HG03432 (cell line): ENCODE results near the gene SIGLECL1.

Experiments
- ATAC-seq: cut with Tn5 transposase; IDR thresholded peaks from one replicate; pipeline ENCODE4 v1.9.1; 2021; ENCODE audit warnings: mild to moderate bottlenecking, moderate library complexity; ENCODE audit not compliant: unreplicated experiment

SIGLECL1 gene

DNA sequence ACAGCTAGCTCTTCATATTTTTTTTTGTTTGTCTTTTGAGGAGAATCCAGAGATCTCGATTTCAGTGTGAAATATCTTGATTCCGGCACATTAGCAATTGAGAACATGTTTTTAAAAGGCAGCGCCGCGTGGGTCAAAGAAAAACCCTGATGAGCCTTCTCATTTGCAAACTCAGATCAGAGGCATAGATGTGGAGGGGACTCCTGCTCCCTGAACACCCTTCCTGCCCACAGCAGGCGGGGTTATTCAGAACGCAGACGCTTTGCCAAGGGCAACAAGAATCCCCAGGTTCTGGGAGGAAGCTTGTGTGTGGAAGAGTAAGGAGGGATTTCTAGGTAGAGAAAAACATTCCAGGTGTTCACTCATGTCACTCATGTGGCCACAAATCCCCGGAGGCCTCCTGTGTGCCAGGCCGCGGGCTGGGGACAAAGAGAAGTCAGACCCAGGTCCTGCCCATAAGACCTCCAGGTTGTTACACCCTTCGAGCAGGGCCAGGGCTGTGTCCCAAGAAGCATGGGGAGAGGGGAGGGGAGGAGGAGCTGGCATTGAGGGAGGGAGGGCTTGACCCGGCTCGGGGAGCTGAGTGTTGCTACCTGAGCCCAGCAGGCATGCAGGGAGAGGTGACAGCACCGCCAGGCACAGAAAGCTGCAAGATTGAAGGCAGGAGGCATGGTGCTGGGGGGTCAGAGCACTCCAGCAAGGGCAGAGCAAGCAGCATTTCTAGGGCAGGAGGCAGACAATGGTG is 44.7 kb downstream of the SIGLECL1 start:
- no peak for ATAC-seq

DNA sequence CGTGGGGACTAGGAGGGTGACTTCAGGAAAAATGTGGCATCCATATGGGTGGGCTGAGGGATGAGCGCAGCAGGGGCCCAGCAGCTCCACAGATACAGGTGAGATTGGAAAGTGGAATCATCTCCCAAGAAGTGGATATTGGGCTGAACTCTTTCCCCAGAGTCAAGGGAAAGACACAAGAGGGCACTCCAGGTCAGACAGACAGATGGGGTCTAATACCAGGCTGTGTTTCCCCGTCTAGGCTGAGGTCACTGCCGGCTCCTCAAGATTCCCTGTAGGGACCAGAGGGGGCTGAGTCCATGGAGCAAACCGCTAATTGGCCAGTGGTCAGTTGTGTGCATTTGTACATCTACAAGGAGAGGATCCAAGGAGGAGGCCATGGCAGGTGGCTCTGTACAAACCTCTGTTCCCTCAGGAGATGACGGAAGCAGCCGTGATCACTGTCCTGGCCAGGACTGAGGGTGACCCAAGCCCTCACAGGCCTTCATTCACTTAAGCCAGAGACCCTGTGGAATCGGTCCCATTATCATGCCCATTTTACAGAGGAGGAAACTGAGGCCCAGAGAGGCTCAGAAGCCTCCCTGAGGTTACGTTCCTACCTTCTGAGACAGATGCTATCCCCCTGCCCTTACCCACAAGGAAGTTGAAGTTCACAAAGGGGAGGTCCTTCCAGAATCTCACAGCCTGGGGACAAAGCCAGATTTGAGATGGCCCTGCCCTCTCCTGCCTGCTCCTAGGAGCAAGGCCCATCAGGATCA is 45.6 kb downstream of the SIGLECL1 start:
- ATAC-seq = no peak

DNA sequence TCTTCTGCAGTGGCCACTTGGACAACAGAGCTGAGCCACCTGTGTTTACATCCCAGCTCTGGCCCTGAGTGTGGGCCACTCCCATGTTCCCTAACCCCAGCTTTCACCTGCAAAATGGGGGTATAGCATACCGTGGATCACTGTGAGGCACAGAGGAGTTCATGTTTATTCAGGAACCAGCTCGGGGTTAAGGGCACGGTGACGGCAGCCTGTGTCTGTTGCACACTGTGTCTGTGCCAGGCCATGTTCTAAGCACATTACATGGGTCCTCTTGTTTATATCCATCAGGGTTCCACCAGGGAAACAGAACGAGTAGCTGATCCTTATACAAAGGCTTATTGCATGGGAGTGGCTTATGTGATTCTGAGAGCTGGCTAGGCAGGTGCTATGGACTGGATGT is 46.5 kb downstream of the SIGLECL1 start:
- ATAC-seq = no peak

DNA sequence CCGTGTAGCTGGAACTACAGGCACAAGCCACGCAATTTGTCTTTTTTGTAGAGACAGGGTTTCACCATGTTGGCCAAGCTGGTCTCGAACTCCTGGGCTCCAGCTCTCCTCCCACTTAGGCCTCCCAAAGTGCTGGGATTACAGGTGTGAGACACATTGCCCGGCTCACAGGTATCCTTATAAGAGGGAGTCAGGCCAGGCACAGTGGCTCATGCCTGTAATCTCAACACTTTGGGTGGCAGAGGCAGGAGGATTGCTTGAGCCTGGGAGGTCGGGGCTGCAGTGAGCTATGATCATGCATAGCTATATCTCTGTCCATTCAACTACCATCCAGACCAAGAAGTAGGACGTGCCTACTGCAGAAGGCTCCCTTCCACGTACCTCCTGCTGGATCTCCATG is 50.4 kb downstream of the SIGLECL1 start:
- no peak for ATAC-seq

DNA sequence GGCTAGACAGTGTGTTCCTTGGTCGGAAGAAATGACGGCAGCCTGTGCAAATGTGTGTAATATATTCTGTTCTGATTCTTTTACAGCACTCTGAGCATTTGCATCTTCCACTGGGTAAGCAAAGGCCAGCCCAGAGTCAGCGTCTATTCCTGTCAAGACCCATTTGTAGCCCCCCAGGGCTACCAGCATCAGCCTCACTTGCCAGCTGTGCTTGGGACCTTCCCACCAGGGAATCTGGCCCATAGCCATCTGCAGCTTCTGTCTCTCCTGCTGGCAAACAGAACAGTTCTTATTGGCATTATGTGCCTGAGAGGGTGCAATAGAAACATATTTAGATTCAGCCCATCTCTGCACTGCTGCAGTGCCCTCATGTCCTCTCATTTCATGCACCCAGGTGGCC is 54.6 kb downstream of the SIGLECL1 start:
- ATAC-seq = no peak

DNA sequence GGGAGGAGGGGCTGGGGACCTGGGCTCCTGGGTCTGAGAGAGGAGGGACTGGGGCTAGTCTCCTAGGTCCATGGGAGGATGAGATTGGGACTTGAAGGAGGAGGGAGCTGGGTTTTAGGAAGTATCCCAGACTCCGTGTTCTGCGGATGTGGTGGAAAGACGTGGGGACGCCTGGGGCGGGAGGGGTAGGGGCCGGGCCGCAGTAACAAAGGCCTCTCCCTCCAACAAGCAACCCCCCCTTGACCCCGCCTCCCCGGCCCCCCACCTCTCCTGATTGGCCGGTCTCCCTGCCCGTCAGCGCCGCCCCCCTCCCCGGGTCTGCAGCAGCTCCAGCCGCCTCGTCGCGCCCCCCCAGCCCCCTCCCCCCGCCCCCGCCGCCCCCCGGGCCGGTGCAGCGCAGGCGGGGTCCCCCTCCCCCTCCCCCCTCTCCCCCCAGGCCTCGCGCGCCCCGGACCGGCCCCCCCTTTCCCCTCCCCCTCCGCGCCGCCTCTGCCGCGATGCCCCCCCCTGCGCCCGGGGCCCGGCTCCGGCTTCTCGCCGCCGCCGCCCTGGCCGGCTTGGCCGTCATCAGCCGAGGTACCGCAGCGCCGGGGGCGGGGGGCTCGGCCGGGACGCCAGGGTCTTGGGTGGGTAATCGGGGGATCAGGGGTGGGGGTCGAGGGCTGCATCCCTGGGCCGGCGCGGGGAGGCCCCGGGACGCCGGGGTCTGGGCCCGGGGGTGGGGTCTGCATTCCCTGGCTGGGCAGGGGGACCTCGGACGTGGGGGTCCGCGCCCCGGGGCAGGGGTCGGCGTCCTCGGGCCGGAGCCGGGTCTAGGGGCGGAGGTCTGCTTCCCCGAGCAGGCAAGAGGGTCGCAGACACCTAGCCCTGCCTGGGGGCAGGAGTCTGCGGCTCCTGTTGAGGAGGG is 60.7 kb downstream of the SIGLECL1 start, which contains the start of gene IGLON5:
Gene IGLON5 (plus strand): TSS at position 294 of the 907 bp plus-strand sequence. CDS start 204 bp downstream, at position 498.
- ATAC-seq = no peak

DNA sequence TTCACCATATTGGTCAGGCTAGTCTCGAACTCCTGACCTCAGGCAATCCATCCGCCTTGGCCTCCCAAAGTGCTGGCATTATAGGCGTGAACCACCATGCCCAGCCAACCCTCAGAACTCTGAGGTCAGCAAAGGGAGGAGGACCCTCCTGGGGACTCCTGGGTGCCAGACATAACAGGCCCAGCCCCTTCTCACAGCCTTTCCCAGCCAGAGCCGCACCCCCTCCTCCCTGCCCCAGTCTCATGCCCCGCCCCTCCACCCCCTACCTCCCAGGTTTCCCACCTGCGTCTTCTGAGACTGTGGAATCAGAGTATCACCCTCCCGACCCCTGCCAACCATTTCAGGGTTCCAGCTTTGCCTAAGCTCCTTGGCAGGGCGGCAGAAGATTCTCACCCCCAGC is 65.8 kb downstream of the SIGLECL1 start:
- no peak for ATAC-seq

DNA sequence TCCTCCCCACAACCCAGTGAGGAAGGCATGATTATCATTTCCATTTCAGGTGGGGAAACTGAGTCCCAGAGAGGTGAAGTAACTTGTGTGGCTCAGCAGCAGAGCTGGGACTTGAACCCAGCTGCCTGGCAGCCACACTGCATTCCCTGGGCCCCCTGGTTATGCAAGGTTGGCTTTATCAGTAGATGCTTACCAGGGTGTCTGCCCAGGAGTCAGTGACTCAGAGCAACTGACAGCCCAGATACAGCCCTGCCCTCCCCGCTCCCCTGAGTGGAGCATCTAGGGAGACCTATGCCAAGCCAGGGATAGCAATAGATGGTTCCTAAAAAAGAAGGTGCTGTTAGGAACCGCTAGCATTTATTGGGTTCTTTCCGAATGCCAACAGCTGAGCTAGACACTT is 66.5 kb downstream of the SIGLECL1 start:
- ATAC-seq = no peak

DNA sequence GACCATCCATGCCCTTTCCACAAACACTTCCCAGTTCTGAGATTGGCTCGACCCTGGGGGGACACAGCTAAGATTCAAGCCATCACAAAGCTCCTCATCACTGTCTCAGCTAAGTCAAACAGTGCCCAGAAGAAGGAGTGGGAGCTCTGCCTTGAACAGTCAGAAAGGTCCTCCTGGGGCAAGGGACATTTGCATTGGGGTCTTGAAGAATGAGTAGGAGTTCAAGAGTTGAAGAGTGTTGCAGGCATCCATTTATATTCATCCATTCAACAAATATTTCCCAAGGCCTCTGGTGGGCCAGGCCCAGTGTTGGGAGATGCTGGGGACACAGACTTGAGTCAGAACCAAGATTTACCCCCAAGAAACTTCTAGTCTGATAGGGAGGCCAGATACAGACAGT is 67.1 kb downstream of the SIGLECL1 start:
- no peak for ATAC-seq
